ENCODE measurements around the gene STX1B.

STX1B gene

DNA sequence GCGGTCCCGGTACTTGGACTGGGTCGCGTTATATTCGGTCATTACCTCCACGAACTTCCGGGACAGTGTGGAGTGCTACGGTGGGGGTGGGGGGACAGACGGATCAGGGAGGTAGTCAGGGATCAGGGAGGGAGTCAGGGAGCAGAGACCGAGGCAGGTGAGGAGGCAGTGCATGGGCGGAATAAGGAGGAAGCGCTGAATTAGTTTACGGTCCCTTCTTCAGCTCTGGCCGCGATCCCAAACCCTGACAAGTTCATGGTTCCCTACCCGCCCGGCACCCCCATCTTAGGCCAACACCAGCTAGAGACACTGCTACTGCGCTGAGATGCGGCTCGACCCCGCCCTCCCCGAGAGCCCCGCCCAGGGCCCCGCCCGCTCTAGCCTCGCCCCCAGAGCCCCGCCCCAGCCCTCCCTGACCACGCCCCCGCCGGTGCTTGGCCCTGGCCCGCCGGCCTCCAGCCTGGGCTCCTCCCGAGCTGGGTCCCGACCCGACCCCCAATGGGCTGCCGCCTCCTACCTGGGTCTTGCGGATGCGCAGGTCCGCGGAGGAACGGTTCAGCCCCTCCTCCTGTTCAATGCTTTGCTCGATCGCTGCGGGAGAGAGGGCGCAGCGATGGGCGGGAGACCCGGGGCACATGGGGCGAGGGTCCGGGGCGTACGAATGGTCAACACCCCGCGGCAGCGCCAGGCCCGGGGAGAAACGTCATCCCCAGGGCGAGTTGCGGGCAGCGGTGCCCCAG lies 13.3 kb downstream of the STX1B start:
- no peak for FAIRE-seq
- no peak for DNase-seq (ENCODE audit: low spot score)

DNA sequence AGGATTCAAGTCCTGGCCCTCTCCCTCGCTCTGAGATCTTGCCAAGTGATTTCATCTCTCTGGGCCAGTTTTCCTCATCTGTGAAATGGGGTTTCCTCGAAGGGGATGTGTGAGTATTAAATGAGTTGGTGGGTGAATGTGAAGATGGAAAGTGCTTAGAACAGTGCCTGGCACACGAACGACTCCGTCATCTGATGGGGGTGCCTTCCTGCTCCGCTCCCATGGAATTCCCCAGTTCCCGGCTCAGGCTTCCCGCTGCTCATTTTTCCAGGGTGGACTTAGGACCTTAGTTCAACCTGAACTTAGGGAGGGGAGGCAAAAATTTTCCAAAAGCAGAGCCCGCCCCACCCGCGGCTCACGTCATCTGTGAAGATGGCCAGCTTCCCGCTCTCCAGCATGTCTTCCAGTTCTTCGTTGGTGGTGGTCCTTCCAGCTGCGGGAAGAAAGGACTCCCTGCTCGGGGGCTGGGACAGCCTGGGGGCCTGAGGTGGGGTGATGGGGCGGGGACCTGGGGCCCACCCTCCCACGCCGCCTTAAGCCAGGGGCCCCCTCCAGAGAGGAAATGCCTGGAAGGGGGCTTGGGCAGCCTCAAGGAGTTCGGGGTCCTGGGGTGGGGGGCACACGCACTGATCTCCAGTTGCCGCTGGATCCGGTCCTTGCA lies 14.0 kb downstream of the STX1B start:
- DNase-seq (ENCODE audit: low spot score), result no peak
- no peak for FAIRE-seq

DNA sequence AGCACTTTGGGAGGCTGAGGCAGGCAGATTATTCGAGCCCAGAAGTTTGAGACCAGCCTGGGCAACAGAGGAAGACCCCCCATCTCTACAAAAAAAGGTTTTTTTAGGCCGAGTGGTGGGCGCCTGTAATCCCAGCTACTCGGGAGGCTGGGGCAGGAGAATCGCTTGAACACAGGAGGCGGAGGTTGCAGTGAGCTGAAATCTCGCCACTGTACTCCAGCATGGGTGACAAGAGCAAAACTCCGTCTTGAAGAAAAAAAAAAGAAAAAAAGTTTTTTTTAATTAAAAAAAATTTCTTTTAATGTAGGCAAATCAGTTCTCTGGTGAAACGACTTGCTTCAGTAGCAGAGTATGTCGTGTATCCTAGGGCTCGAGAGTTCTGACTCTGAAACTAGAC lies 14.5 kb downstream of the STX1B start:
- no peak for DNase-seq (ENCODE audit: low spot score)
- FAIRE-seq, result no peak

DNA sequence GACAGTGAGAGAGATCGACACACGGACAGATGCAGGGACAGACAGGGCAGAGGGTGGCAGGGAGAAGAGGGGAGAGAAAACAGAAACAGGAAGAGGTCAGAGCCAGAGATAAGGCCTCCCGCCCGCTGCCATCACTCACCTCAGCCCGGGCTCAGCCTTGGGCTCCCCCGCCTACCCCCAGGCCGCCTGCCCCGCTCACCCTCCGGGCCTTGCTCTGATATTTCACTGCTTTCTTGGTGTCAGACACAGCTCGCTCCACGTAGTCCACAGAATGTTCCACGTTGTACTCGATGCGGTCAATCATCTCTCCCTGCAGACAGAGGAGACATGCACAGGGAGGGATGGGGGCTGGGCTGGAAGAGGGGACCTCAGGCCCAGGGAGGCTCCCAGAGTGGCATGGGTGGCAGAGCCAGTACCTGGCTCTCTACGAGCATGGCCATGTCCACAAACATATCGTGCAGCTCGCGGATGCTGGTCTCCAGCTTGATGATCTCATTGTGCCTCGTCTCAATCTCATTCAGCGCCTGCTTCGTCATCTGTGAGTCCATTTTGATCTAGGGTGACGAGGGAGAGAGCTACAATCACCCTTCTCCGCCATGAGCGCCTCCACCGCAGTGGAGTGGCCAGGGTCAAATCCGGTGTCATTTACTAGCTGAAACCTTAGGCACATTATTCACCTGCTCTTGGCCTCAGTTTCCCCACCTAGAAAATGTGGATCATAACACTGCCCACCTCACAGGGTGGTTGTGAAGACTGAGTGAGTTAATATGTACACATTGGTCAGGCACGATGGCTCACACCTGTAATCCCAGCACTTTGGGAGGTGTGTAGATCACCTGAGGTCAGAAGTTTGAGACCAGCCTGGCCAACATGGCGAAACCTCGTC lies 17.3 kb downstream of the STX1B start:
- no peak for DNase-seq (ENCODE audit: low spot score)
- FAIRE-seq, result no peak

DNA sequence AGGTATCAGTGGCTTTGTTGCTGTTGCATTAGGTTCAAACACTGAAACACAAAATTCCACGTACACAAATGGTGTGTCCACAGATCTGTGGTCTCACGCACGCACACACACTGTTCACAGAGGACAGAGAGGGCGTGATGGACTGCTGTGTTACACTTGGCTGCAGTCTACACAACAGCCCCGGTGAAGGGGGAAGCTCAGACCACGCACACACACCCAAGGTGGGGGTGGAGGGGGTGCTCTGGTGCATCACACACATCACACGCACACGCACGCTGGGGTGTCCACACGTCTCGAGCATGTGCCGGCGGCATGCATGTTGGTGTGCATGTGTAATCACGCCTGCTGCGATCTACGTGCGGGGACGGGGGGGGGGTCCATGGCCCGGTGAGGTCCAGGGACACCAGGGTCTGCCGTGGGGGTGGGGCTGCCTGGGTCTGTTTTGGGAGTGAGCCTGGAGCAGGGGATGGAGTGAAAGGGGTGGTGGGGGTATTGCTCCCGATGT lies 18.1 kb downstream of the STX1B start:
- DNase-seq (ENCODE audit: low spot score), result no peak
- FAIRE-seq, result no peak

DNA sequence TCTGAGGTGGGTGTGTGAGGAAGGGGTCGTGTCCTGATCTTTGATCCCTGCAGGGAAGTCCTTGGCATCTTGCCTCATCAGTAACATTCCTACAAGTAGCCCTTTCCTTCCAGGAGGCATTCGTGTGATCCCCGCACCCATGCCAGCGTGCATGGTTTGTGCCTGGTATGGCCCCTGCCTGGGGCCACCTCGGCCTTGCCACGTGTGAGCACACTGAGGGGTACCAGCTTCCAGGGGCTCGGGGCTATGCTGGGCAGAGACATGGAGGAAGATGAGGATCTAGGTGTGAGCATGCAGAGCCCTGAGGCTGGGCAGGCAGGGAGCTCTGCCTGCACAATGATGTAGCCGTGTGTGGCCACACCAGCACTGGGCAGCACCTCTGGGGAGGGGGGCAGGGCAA lies 19.4 kb downstream of the STX1B start:
- no peak for DNase-seq (ENCODE audit: low spot score)
- FAIRE-seq, result no peak

DNA sequence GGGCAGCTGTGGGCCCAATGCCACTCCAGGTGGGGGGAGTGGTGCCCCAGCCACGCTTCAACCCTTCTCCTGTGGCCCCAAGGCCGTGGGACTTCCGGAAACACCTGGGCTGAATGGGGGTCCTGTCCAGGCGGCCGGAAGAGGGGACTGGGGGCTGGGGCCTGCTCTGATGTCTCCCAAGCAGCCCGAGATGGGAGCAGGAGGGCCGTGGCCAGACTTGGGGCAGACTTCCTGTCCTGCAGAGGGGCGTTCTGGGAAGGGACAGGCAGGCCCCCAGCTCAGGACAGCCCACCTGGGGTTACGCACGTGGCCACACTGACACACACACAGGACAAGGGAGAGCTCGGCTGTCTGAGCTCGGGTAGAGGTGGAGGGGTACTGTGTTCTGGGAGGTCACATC lies 20.3 kb downstream of the STX1B start:
- no peak for FAIRE-seq
- DNase-seq (ENCODE audit: low spot score), result no peak

DNA sequence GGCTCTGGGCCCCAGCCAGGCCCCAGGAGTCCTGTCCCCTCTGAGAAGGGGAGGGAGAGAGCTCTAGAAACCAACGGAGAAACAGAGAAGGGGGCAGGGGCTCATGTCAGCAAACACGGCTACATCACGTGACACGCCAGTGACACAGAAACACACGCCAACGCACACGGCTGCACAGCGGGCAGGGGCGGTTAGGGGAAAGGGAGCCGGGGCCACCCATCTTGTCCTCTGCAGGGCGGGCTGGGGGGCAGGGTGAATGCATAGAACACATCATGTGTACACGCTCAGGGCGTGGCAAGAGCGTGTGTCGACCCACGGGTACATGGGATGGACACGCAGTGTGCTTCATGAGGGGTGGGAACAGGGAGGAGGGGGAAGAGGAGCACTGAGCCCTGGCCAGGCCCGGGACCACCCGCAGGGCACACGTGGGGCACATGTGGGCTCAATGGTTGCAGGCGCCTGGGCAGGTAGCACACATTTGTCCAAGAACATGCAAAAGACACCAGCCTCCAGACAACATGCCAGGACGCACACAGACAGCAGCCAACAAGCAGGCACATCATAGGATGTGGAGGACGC lies 20.9 kb downstream of the STX1B start:
- FAIRE-seq (peak; percentile 35), DNase-seq (ENCODE audit: low spot score) (no peak)

DNA sequence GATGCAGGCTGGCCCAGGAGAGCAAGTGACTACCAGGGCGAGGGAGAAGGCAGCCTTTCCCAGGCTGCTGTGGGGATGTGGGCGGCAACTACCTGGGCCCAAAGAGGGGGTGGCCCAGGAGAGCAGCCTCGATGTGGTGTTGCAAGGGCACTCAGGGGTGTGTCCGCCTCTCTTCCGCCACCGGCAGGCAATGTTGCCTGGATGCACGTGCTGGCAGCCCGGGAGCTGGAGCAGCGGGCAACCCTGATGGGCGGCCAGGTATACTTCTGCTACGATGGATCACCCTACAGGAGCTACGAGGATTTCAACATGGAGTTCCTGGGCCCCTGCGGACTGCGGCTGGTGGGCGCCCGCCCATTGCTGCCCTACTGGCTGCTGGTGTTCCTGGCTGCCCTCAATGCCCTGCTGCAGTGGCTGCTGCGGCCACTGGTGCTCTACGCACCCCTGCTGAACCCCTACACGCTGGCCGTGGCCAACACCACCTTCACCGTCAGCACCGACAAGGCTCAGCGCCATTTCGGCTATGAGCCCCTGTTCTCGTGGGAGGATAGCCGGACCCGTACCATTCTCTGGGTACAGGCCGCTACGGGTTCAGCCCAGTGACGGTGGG lies 22.8 kb downstream of the STX1B start:
- FAIRE-seq (no peak), DNase-seq (ENCODE audit: low spot score) (no peak)

DNA sequence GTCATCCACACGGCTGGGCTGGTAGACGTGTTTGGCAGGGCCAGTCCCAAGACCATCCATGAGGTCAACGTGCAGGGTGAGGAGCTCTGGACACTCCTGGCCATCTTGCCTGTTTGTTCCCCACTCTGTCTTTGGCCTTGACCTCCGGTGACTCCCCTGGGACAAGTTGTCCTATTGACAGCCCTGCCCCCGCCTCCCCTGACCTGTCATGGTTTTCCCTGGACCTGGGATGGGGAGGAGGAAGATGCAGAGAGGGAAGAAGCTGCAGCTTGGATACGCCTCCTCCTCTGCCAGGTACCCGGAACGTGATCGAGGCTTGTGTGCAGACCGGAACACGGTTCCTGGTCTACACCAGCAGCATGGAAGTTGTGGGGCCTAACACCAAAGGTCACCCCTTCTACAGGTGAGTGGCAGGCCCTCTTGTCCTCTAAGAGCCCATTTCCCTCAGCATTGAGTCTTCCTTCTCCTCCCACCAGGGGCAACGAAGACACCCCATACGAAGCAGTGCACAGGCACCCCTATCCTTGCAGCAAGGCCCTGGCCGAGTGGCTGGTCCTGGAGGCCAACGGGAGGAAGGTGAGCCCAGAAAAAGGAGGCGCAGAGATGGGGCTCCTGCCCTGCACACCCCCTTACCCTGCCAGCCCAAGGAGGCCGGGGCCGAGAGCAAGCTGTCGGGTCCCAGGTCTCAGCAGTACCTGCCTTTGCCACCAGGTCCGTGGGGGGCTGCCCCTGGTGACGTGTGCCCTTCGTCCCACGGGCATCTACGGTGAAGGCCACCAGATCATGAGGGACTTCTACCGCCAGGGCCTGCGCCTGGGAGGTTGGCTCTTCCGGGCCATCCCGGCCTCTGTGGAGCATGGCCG lies 24.1 kb downstream of the STX1B start:
- DNase-seq (ENCODE audit: low spot score) (no peak), FAIRE-seq (no peak)

DNA sequence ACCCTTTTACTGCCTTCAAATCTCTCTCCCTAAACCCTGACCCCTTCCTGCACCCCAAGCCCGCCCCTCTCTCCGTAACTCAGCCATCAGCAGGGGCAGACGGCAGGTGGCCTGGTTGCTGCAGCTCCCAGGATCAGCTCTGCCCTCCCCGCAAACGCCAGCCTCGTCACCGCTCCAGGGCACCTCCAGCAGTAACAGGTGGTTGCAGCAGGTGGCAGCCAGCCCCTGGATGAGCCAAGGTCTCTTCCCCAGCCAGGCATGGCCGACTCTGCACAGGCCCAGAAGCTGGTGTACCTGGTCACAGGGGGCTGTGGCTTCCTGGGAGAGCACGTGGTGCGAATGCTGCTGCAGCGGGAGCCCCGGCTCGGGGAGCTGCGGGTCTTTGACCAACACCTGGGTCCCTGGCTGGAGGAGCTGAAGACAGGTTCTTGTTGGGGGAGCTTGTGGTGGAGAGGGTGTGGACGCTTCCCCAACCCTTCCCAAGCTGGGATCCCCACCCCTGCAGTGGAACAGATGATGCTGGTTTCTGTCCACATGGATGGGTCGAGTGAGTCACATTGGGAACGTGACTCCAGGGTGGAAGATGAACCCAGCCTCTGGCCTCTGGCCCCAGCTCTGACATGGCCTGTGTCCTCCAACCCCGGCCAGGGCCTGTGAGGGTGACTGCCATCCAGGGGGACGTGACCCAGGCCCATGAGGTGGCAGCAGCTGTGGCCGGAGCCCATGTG lies 24.9 kb downstream of the STX1B start:
- DNase-seq (ENCODE audit: low spot score) (no peak), FAIRE-seq (no peak)

DNA sequence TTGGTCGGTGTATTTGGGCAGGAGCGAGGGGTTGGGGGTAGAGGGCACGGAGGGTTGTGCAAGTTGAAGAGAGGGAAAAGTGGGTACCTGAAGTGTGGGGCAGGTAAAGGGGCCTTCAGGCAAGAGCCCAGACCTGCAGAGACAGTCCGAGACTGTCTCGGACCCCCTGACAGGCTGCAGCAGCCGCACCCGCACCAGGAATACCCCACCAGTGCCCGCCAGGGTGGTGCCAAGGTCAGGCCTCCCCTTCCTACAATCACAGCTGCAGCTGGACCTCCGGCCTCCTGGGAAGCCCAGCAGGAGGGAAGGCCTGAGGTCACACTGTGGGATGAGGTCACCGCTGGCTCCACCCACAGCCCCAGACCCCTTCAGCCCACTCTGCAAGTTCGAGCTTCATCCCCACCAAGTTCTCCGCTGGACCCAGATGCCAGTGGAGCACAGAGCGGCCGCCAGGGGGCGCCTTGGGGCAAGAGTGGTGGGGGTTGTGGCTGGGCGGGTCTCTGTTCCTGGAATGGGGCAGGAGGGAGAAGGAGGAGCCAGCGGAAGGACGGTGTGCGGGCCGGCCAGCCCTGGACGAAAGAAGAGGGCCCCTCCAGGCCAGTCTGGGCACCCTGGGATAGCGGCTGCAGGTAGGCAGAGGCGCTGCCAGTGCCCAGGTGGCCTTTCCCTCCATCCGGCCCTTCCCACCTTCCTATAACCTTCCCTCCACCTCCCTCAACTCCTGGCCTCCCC lies 25.6 kb downstream of the STX1B start, which contains the start of gene HSD3B7:
HSD3B7 (plus strand) TSS at position 539 of the 732 bp plus-strand sequence. CDS start 452 bp downstream, outside the sequence.
- peak; percentile 88 for DNase-seq (ENCODE audit: low spot score)
- no peak for FAIRE-seq

DNA sequence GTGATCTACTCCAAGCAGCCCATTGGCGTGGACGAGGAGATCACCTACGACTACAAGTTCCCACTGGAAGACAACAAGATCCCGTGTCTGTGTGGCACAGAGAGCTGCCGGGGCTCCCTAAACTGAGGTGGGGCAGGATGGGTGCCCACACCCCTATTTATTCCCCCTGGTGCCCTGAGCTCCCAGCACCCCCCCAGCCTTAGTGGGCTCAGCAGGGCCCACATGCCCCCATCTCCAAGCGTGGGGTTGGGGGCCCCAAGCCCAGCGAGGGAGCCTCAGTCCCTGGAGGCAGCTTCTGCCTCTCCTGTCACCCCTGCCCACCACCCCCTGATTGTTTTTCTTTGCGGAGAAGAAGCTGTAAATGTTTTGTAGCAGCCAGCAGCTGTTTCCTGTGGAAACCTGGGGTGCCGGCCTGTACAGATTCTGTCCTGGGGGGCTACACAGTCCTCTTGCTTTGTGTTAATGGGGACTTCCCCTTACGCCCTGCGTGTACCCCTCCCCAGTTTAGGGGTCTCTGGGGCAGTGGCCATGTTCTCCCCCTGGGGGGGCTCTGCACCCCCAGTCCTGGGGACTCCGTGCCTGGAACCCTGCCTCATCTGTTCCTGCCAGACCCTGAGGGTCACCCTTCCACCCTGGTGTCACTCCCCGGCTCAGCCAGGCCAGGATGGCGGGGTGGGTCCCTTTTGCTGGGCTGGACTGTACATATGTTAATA lies 26.4 kb downstream of the STX1B start:
- no peak for FAIRE-seq

DNA sequence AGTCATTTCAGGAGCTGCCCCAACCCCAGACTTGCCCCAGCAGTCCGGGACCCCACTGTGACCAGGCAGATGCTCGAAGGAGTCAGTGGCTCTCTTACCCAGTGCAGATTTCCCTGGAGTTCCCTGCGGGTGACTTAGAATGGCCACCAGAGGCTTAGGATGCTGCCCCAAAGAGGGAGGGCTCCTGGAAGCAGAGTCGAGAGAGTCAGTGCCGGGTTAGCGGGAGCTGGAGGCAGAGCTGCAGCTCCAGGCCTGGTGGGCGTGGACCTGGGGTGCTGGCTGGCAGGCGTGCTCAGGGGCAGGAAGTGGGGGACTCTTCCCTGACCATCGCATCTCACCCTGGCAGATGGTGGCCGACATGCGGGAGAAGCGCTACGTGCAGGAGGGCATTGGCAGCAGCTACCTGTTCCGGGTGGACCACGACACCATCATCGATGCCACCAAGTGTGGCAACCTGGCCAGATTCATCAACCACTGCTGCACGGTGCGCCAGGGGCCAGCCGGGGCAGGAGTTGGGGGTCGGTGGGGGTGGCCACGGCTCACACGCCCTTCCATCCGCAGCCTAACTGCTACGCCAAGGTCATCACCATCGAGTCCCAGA lies 27.0 kb downstream of the STX1B start:
- DNase-seq (ENCODE audit: low spot score), result no peak
- no peak for FAIRE-seq

More for the DNA sequence above, 26.4 kb downstream of the STX1B start:
- DNase-seq (ENCODE audit: low spot score), result no peak

DNA sequence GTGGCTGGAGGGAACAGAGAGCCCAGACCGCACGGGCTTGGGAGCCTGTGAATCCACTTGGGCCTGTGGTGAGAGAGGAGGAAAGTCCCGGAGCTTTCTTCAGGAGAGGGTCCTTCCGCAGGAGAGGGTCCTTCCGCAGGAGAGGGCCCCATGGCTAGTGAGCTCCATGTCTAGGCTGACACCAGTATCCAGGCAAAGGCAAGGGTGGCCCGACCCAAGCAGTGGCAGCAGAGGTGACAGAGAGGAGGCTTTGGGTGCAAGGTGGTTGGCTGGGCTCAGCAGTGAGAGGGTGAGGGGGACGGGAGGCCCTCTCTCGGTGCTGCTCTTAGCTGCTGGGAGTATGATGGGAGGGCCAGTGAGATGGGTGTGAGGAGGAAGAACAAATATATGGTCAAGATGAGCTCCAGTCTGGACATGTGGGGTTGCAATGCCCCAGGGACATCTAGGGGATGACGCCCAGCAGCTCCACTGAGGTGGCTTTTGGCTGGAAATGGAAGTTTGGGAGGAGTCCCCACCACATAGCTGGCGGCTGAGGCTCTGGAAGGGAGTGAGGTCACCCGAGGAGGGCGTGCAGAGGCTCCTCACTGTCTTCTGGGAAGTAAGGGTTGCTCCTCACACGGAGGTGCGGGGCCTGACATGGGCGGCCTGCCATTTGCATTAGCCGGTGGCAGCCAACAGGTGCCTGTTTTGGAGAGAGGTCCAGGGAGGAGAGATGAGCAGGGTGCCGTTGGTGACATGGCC lies 27.7 kb downstream of the STX1B start:
- FAIRE-seq (no peak), DNase-seq (ENCODE audit: low spot score) (no peak)

DNA sequence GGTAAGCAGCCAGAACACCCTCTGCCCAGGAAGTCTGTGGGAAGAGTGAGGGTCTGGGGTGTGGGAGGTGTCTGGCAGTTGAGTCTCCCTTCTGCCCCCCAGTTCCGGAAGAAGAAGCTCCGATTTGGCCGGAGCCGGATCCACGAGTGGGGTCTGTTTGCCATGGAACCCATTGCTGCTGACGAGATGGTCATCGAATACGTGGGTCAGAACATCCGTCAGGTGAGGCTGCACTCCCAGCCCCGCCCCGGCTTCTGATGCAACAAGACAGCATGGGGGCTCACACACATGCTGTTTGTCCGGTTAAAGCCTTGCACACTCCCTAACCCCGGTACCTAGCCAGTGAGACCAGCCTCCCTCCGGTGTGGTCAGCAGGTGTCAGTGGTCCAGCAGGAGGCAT lies 29.5 kb downstream of the STX1B start:
- no peak for FAIRE-seq

DNA sequence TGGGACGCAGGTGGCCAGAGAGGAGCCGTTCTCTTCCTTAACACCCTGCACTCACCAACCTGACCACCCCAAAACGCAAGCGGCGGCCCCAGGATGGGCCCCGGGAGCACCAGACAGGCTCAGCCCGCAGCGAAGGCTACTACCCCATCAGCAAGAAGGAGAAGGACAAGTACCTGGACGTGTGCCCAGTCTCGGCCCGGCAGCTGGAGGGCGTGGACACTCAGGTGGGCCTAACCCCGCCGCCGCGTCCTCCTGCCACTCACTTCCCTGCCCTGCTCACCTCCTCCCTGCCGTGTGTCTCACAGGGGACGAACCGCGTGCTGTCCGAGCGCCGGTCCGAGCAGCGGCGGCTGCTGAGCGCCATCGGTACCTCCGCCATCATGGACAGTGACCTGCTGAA lies 30.0 kb downstream of the STX1B start:
- no peak for FAIRE-seq

More for the DNA sequence above, 29.5 kb downstream of the STX1B start:
- DNase-seq (ENCODE audit: low spot score), result no peak

More for the DNA sequence above, 30.0 kb downstream of the STX1B start:
- no peak for DNase-seq (ENCODE audit: low spot score)

Measured in urothelium cell line (cell line).